Measurements from ENCODE around the gene VSX2.

The VSX2 gene

DNA sequence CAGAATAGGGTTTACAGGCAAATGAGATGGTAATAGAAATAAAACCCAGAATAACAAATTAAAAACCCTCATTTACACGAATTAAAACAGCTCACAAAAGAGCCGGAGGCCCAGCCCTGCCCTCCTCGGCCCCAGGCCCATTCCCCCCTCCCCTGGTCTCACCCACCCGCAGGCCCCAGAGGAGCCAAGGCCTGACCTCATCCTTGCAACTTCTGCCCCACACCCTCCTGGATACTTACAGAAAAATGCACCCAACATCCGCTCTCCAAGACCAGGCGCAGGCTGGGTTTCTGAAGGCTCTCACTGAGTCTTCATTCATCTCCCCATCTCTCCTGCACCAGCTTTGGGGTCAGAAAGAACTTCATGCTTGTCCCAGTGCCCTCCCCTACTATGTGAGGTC is 16.2 kb upstream of the VSX2 start:
- DNase-seq: peak in 1 of 2 experiments; percentile 21

DNA sequence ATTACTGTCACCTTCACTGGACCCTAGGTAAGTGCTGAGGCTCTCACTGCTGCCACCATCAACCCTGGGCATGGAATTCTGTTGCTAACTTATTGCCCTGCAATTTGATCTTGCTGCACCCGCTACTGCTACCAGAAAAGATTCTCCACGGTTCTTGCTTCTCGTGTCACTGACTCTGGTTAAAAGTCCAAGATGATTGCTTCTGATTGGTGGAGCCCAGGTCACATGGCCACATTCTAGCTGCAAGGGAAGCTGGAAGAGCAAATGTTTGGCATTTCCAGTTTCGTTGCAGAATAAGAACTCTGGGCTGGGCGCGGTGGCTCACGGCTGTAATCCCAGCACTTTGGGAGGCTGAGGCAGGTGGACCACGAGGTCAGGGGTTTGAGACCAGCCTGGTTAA is 7.5 kb upstream of the VSX2 start:
- no peak for DNase-seq

DNA sequence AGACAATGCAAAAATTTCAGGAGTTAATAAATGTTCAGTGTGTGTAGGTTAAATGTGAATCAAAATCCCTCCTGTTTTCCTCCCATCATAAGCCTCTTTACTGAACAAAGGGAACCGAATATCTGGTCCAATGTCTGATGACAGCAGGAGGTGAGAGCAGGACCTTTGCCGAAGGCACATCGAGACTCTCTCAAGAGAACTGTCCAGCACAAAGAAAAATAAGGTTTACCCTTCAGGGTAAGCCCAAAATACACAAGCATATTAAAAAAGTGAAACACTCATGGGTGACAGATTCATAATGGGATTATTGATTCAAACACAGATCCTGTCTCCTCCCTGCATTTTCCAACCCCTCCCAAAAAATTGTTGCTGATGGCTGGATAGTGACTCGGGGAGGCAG is 4.2 kb upstream of the VSX2 start:
- no peak for DNase-seq

DNA sequence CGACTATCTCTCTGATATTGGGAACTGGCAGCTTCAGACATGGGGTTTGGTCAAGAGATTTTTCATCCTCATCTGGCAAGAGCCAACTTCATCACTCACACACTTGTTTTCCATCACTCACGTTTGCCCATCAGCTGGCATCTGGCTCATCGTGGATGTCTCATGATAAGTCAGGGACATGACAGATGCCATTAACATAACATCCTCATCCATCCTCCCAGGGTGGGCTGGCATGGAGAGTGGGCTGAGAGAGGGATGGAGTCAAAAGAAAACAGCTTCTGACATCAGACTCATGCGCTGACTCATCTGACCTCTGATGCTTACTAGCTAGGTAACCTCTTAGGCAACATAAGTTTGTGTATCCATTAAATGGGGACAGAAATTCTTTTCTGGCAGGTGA is 1.8 kb upstream of the VSX2 start:
- DNase-seq: peak in 1 of 2 experiments; percentile 19

DNA sequence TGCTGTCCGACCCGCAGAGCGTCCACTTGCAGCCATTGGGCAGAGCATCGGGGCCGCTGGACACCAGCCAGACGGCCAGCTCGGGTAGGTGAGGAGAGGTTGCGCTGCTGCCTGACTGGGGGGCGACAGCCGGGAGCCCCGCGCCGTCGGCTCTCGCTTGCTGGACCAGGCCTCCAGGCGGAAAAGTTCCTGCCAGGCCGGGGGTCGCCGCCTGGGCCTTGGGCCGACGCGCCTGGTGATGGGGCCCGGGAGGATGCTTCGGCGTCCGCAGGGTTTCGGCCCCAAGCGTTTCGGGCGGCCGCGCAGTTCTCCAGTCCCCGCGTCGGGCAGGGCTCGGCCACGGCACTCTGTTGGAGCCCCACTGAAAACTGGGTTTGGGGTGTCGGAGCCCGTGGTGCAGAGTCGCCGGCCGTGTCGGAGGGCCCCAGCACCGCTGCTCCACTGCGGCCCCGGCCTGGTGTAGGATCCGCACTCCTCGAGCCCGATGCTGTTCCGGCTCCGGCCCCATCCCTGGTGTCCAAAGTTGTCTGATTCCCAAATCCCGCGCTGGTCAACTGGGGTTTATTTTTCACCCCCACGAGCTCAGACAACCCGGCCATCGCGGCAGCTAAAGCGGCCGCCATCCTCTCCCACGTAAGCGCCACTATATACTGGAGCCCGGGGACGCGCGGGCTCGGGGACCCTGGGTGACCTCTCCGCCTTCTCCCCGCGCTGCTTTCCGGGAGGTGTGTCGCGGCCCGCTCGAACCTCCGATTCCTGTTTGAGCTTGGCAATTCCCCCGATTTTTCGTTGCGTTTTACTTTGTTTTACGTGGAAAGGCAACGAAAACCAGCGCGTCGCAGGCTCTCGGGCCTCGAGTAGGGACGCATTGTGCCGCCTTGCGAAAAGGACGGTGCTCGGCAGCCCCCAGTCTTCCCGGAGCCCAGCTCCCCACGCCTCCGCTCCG is 872 bp downstream of the VSX2 start:
- DNase-seq: peak; percentile 36 to 61

DNA sequence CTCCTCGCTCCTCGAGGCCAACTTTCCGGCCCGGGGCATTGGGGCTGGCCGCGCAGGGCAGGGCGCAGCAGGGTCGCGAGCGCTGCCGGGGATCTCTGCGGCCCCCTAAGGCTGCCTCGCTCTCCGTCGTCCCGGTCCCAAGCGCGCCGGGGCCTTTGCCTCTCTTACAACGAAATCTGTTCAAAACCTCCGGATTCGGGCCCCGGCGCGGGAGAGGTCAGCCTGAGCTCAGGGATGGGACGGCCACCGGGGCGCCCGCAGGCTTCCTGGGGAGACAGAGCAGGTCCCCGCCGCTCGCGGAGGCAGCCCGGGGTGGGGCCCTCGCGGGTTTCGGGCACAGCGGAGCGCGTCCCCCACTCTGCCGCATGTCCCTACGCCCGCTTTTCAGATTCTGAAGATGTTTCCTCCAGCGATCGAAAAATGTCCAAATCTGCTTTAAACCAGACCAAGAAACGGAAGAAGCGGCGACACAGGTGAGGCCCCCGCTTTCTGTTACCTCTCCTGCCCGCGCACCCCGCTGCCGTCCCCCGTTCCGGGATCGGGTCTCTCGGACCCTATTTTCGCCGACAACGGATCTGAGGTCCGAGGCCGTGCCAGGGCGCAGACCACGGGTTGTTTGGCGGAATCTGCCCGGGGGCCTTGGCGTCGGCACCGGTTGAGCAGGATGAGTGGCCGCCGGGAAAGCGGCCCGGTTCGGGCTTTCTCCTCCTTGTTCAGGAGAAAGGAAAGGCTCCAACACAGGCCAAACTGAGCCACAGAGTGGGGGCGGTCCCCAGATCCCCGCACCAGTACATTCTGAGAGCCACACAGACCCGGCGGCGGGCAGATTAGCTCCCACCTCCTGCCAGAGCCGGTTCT is 1.8 kb downstream of the VSX2 start:
- DNase-seq: peak in 1 of 2 experiments; percentile 61

DNA sequence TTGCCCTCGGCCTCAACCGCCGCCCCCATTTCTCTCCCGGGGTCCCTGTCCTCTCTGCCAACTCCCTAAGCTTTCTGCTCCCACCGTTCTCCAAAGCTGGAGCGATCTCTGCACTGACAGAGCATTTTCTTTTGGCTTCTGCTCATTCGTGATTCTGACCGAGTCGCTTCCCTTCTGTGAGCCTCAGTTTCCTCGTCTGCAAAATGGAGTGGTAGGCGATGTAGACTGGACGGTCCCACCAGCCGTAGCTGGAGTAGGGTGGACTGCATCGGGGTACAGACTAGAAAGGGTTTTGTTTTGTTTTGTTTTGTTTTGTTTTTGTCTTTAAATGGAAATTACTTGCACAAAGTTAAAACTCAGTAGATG is 2.4 kb downstream of the VSX2 start:
- DNase-seq: peak in 1 of 2 experiments; percentile 45

DNA sequence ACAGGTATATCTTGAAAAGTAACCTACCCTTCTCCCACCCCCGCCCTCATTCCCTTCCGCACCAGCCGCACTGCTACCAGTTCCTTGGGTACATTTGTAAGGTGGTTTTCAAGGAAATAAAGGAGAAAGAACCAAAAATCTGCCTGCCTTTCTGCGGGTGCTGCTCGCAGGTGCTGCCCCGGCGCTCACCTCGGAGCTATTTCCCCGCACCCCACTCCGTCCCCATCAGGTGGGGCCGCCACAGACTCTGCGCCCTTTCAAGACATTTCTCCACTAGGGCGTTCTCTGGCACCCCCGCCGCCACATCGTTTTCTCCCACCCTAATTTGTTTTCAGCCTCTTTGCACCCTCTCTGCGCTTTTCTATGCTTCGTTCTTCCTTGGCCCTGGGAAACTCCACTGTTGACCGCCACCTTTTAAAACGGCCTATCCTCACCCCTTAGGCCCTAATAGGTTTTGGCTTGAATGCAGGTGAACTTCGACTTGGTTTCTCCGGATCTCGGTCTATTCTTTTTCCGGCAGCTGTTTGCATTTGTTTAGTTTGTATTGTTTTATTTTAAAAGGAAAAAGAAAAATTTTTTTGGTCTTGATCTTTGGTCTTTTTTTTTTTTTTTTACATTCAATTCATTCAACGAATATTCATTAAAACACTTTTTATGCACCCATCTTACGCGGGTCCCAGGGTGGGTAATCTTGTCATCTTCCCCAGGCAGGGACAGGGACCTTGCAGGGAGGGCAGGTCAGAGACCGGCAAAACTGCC is 3.0 kb downstream of the VSX2 start:
- no peak for DNase-seq

DNA sequence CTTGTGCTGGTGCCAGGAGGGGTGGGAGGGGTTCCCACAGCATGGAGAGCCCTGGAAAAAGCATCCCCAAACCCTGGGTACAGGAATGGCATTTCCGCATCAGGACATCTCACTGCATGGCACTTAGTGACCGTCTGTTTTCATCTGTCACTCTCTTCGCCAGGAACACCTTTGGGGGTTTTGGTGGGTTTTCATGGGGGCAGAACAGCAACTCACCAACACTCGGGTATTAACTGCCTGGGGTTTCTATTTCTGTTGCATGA is 3.5 kb downstream of the VSX2 start:
- no peak for DNase-seq

DNA sequence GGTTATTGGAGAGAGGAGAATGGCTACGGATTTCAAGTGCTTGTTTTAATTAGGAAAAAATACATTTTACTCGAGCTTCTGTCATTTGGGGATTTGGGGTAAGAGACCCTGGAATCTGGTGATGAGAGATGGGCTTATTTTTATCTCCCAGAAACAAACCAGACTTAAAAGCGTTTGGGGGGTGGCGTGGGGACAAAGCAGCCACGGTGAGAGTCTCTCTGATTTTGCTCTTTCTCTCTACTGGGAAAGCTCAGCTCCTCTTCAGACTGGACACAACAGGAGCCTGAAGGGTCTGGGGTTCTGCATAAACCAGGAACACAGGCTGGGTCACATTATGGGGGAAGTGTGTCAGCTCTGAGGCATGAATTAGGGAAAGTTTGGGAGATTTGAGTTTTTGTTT is 3.8 kb downstream of the VSX2 start:
- DNase-seq: no peak

DNA sequence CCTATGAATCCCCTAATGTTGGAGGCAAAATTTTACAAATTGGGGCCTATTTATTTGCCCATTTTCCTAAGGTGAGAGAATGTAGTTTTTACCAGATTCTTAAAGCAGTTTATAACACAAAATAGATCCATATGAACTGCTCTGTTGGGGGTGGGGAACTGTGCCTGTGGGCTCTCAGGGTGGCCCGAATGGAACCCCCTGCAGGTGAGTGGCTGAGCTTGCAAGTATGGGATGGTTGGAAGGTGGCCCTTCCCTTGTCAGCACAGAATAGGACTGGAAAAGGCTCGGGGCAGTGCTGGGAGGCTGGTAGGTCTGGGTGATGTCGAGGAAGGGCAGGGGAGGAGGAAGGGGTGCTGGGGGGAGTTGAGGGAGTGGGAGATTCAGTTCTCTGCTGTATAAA is 4.9 kb downstream of the VSX2 start:
- DNase-seq: peak in 1 of 2 experiments; percentile 33

DNA sequence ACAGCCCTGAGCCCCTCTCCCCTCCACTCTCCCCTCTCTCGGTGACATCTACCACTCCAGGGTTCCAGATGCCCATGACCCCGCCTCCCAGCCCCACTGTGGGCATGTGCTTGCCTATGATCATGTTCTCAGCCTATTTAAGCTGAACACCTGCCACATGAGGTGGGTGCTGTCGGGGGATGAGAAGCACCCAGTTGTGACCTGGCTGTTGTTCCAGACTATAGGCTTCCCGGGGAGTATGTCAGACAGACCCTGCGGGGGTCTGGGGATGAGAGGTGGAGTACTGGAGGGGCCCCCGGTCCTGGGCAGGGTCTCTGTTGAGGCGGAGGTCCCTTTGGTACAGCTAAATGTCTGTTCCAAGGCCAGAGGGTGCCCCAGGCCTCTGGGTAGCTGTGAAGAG is 6.0 kb downstream of the VSX2 start:
- peak in 1 of 2 experiments; percentile 65 for DNase-seq

DNA sequence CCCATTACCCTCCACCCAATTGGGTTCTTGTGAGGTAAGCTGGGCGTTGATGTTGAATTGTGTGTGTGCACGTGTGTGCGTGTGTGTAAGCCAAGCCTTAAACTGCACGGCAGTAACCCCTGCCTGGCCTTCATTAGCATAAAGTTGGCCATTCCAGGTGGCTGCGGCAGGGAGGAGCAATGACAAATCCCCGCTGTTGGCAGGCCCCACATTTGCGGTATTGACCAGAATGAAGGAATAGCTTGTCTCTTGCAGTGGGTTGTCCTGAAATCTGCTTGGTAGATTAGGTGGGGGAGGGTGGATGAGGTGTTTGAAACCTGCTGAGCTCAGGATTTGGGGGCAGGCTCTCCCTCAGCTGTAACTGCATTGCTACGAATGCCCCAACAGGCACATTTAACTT is 7.3 kb downstream of the VSX2 start:
- DNase-seq: no peak

DNA sequence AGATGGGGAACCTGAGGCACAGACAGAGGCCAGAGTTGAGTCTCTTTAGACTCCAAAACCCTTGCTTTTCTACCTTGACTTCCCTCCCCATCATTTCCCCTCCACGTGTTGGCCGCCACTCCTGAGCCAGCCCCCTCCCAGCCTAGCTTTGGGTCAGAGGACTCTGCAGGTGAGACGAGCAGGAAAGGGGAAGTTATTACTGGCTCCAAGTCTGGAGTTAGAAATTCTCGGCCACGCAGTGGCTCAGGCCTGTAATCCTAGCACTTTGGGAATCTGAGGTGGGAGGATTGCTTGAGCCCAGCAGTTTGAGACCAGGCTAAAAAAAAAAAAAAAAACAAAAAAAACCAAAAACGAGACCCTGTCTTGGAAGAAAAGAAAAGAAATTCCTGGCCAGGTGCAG is 8.8 kb downstream of the VSX2 start:
- no peak for DNase-seq

DNA sequence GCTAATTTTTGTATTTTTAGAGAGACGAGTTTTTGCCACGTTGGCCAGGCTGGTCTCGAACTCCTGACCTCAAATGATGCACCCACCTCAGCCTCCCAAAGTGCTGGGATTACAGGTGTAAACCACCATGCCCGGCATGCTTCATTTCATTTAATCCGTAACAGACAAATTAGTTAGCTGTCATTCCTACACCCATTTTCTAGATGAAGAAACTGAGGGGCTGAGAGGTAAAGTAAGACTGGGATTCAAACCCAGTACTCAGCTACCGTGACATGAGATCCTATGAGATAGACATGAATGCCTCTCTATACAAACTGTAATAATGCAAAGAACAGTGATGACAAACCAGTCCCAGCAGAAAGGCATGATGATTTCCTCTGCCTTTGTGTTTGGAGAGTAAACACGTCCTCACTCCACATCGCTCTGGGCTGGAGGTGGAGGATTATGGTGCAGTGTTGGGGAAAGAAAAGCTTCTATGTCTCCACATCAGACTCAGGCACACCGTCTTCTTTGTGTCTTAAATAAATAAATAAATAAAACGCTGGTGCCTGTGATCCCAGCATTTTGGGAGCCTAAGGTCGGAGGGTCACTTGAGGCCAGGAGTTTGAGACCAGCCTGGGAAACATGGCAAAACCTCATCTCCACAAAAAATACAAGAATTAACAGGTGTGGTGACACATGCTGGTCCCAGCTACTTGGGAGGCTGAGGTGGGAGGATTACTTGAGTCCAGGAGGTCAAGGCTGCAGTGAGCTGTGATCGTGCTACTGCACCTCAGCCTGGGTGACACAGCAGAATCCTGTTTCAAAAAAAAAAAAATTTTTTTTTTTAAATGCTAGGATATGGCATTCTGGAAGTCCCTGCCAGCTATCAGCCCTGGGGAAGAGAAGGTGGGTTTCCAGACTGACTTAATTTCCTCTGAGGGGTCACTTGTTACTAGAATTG is 10.5 kb downstream of the VSX2 start:
- DNase-seq: no peak

DNA sequence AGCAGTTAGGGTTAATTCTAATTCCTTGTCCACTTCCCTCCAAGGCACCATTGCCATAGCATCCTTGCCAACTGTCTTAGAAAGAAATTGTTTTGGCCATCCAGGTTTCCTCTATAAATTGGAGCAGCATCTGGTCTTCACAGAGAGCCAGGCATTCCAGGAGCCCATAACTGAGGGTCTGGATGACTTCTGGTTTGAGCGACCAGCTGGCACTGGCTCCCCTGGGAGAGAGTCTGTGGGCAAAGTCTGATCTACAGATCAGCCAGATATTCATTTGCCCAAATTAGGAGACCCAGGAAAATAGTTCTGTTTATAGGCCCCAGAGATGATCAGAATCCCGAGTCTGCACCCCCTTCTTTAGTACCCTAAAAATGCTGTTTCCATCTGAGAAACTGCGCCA is 16.0 kb downstream of the VSX2 start:
- peak; percentile 96 for DNase-seq

DNA sequence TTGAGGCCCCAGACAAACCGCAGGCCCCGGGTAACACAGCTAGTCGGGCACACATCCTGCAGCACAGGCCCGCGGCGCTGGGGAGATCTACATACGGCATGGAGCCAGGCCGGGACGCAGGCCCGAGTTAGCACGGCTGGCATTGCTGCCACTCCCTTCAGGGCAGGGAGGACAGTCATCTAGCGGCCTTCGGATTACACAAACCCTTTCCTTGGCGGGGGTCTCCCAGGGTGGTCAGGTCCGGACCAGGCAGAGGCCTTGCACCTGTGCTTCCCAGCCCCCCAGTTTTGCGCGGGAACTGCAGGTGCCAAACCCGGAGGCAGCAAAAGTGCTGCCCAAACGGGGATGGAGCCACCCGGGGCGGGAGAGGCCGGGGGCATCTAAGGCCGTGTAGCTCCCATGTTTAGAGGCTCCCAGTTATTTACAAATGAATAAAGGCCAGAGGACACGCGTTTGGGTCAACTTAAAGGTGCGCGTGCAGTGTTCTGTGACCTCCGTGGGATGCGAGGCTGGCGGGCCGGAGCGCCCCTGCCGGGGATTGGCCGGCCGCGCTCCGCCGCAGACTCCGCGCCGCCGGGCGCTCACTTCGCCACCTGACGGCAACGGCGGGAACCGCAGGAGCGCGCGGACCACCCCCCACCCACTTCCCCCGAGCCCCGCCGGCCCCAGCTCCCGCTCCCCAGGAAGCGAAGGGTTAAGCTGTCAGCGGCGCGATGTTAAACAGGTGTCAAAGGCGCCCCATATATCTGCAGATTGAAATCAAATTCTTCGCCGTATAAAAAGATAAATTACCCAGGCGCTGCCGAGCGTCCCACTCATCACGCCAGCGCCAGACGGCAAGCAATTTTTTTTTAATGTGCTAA is 18.1 kb downstream of the VSX2 start:
- peak; percentile 89 to 91 for DNase-seq

DNA sequence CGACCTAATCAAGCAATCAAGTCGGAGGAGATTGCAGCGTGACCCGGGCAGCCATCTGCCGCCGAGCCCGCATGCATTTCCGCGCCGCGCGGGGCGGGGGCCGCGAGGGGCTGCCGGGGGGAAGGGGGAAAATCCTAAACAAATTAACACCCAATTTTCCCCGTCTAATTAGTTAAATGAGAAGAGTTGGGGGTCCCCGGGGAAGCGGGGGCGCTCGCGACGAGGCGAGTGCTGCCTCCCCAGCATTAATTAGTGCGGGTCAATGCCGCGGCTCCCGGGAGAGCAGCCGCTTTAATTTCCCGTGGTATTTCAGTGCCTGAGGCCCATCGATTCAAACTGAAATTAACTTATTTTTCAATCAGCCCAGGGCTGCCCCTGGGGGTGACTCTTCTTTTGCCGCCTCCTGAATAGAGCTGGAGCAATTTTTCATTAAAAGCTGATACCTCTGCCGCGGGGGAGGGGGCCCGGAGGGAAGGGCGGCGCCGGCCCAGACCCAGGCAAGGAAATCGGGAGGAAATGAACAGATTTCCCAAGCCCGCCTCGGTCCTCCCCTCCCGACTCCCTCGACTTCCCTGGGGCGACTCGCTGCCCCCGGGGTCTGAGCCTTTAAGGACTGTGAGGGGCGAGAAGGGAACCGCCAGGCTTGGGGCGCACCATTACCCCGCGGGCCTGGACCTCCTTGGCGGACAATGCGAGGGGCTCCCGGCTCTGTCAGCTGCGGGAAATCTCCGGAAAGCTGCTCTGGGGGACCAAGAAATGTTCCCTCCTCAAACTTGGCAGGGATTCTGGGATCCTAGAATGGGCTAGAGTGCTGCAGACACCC is 18.9 kb downstream of the VSX2 start:
- DNase-seq: no peak

DNA sequence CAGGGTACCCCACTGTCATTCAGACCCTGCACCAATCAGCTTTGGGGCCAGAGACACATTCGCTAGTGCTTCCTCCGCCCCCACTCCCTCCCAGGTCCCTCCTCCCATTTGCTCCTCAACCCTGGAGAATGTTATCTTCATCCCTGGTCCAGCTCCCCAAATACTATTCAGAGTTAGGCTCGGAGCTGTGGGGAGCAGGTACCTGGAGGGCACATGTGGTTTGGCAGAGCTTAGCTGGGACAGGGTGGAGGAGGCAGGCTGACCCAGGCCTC is 19.5 kb downstream of the VSX2 start:
- no peak for DNase-seq

DNA sequence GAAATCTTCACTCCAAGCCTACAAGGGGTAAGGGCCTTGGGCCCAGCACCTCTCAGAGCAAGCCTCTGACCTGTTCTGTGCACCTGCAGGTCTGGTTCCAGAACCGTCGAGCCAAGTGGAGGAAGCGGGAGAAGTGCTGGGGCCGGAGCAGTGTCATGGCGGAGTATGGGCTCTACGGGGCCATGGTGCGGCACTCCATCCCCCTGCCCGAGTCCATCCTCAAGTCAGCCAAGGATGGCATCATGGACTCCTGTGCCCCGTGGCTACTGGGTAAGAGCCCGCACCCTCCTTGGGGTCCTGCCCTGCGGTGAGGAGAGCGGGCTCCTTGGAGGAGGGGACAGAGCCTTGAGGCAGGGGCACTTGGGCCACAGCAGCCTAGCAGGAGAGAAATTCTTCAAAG is 20.3 kb downstream of the VSX2 start:
- no peak for DNase-seq
